PFSK-1 (cell line): ENCODE data around the gene TEX44.

ENCODE experiments used
- SIN3A ChIP-seq: IDR thresholded peaks from 2 replicates; pipeline ENCODE4 v1.6.1; 2012; ENCODE audit warnings: mild to moderate bottlenecking, low read length, moderate library complexity, borderline replicate concordance; ENCODE audit not compliant: insufficient read depth
- TAF1 ChIP-seq: IDR thresholded peaks from 2 replicates; pipeline ENCODE4 v1.6.1; 2012; ENCODE audit warnings: low read length, control low read depth, borderline replicate concordance; ENCODE audit not compliant: insufficient read depth

DNA sequence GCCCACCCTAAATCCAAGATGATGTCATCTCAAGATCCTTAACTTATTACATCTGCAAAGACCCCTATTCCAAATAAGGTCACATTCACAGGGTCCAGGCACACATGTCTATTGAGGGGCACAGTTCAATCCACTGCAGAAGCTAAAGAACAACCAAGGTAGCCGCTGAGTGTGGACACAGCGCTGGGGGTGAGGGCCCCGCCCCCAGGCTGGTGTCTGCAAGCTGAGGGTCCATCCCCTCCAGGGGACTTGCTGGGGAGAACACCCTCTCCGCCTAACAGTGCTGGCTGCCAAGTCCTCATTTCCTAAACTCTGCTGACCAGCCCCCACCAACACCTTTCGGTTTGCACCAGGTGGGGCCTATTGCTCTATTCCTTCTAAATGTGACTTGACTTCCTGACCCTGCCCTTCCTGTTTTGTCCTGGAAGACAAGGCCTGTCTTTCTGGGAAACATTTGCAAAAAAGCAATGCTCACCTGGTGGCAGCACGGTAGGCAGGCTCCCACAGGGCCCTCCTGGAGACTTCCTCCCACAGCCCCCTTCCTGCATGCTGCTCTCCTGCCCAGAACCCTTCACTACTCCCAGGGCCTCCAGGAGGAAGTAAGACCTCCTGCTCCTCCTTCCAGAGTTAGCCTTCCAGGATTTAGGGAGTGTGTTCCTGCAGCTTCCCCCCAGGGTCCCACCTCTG lies 24.4 kb upstream of the TEX44 start:
- TF ChIP-seq SIN3A (no peak), TAF1 (no peak)
